ENCODE data around the gene UBXN11.

UBXN11 gene

DNA sequence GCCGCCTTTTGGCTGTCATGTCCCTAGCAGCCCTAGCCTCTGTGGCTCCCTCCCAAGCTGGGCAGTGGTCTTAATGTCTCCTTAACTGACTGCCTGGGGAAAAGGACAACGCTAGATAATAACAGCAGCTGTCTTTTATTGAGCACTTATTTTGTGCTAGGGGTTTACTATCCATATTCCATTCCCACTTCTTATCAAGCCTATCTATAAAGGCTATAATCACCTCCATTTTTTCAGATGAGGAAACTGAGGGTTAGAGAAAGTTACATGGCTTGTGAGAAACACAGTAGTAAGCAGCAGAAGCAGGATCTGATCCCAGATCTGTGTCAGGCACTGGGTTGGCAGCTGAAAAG is 20.4 kb downstream of the UBXN11 start:
- DNase-seq (ENCODE audit: low read depth in 2 of 2) = no peak

DNA sequence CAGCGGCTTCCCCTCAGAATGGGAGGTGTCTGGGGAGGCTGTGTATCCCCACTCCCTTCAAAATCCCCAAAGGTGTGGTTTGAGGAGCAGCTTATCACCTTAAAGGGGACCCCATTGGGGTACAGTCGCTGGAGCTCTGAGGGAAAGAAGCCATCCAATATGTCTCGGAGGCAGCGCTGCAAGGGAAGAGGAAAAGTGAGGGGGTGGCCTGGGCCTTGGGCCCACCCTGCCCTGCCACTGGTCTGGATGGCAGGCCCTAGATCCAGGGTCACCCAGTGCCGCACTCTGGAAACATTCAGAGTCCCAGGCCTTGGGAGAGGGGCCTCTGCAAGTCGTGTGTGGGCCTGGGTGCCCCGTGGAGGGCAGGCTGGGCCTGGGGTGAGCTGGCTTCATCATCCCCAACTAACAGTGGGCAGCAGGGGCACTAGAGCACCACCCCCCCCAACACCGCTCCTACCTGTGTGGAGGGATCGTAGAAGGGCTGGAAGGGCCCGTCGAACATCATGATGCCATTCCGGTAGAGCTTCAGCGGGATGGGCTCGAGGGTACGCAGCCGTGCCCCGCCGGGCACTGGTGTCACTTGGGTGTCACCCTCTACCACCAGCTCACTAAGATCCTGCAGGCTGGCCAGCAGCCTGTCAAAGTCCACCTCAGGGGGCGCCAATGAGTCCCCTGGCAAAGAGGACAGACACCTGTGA is 20.9 kb downstream of the UBXN11 start:
- no peak for DNase-seq (ENCODE audit: low read depth in 2 of 2)

DNA sequence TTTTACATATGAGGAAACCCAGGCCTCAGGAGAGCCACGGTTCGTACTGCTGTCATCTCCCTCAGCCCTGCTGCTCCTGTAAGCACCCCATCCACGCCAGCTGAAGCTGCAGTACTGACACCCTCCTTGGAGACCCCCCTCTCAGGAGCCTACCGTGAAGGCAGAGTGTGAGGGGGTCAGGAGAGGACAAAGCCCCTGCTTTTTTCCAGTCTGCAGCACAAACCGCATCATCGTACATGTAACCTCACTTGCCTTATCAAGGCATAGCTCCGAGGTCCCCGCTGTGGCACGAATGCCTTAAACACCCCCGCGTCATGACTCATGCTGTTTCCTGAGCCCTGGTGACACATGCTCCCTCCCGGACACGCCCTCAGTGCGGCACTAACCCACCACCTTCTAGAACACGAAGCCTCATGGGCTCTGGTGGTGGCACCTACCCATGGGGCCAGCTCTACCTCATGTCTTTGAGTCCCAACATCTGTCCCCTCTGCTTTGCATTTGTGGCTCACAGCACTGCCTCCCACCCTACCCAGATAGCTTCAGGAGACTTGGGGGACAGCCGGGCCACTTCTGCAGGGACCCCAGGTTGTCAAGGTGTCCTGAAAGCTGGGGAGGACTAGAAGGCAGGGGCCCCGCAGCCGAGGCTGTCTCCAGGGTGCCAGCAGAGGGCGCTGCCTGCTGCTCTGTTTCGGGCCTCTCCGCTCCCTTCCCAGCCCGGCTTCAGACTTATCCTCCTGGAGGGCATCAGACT is 21.7 kb downstream of the UBXN11 start:
- DNase-seq (ENCODE audit: low read depth in 2 of 2) = peak; percentile 89 to 90

GRCh38 chr1:26283871-26284596 is 22.4 kb downstream of the UBXN11 start:
- DNase-seq (ENCODE audit: low read depth in 2 of 2) = no peak

DNA sequence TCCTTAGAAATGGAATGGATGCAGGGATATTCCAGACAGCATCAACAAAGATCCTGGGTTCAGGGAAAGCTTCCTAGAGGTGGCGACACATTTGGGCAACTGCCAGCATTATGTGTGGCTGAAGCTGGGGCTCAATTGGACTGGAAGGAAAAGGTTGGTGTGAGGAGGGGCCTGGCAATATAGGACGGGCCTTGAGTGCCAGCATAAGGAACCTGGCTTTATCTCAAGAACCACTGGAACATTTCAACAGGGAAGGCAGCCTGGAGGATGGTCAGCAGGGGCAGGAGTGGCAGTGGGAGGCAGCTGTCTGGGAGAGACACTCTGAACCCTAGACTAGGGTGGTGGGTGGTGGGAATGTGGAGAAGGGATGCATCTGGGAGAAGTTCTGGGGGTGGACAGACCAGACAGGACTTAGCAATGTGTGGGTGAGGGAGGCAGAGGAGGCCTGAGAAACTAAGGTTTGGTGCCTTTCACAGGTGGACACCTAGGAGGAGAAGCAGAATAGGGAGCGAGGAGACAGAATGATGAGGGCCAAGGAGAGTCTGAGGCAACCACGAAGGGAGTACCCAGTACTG is 23.1 kb downstream of the UBXN11 start:
- no peak for DNase-seq (ENCODE audit: low read depth in 2 of 2)

- DNase-seq (ENCODE audit: low read depth in 2 of 2) = no peak
Observed at GRCh38 chr1:26282401-26282918, 24.0 kb downstream of the UBXN11 start.

GRCh38 chr1:26281971-26282370 is 24.5 kb downstream of the UBXN11 start:
- DNase-seq (ENCODE audit: low read depth in 2 of 2) = no peak

DNA sequence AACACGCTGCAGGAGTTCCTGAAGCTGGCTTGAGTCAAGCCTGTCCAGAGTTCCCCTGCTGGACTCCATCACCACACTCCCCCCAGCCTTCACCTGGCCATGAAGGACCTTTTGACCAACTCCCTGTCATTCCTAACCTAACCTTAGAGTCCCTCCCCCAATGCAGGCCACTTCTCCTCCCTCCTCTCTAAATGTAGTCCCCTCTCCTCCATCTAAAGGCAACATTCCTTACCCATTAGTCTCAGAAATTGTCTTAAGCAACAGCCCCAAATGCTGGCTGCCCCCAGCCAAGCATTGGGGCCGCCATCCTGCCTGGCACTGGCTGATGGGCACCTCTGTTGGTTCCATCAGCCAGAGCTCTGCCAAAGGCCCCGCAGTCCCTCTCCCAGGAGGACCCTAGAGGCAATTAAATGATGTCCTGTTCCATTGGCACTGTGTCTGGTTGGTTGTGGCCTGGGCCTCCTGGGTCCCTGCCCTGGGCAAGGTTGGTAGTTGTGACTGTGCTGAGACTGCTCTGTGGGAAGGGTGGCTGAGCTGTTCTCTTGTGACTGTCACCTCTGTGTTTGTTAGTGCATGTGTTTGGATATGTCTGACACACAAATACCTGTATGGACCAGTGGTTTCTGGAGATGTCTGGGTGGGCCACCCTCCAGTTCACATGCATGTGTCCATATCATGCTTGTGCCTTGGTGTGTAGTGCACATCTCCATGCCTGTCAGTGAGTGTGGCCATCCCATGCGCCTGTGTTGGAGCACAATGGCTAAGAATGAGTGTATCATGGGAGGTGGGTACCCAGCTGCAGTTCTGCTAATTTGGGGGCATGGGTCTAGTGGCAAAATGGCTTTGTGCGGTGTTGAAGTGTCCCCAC is 25.1 kb downstream of the UBXN11 start:
- no peak for DNase-seq (ENCODE audit: low read depth in 2 of 2)

DNA sequence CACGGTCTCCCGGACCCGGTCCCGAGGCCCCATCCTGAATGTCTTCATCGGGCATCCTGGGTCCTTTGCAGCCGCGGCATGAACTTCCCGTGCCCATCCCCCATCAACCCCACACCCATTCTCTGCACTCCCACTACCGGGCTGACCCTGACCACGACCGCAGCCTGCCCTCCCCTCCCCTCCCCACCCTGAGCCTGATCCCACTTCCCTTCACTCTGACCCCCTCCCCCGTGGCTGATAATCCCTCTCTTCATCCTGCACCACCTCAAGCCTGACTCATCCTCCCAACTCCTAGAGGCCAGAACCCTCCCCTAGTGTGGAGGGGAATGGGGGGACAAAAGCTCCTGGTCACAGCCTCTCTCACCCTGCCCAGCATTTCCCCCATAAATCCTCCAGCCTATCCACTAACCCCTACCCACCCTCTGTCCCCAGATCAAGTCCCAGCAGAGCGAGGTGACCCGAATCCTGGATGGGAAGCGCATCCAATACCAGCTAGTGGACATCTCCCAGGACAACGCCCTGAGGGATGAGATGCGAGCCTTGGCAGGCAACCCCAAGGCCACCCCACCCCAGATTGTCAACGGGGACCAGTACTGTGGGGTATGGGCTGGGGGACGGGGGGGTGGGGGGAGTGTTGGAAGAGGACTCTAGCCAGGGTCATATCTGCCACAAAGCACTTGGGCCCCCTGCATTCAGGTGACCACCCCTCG is 25.9 kb downstream of the UBXN11 start:
- DNase-seq (ENCODE audit: low read depth in 2 of 2) = no peak

- peak; percentile 67 to 68 for DNase-seq (ENCODE audit: low read depth in 2 of 2)
Observed at GRCh38 chr1:26279456-26280332, 26.7 kb downstream of the UBXN11 start, which contains the start of gene SH3BGRL3. Gene SH3BGRL3 (plus strand): TSS chr1:26280086. CDS start chr1:26280156, 70 bp downstream.

- DNase-seq (ENCODE audit: low read depth in 2 of 2) = no peak
Observed at GRCh38 chr1:26278724-26279455, 27.5 kb downstream of the UBXN11 start.

DNA sequence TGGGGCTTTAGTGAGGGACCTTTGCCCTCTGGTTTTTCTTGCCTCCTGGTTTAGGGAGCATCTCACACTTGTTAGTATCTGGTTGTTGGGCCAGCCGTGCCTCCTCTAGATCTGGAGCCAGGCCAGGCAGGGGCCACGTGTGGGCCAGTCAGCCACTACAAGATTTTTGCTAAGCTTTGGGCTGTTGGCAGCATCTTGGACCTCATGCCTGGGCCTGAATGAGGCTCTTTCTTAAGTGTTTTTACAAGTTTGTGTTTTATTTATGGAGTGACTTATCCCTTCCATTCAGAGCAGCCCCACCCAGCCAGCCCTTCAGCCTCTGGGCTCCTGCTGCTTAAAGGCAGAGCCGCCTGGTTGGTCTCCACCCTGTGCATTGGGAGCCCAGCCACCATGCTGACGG is 28.1 kb downstream of the UBXN11 start:
- no peak for DNase-seq (ENCODE audit: low read depth in 2 of 2)

DNA sequence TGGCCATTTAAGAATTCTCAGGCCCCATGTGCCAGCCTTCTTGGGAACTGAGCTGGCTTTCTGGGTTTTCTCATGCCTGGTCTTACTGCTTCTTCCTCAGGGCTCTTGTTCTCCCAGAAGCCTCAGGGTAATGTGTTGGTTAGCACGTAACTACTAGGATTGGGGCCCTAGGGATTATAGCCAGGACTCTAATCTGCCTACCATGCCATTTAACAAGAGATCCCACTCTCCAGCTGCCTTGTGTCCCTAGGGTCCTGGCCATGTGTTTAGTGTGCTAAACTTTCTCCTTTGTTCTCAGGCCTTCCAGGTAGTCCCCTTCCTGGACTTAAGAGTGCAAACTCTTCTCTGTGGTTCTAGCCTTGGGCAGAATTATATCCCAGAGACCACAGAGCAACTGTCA is 28.7 kb downstream of the UBXN11 start:
- no peak for DNase-seq (ENCODE audit: low read depth in 2 of 2)

DNA sequence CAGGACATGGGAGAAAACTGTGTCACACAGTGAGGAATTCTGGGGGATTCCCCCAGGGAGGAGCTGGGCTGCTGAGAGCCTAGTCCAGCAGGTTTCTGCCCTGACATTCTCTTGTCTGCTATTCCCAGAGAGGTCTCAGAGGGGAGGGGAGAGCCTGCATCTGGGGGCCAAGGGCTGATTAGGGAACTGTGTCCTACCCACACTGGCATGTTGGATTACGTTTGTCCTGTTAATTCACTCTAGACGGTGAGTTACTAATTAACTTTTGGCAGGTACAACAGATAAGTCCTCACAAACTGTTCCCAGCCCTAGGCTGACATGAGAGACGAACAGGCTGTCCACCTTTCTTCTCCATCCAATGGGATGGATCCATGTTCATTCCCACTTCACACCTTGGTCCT is 29.2 kb downstream of the UBXN11 start:
- no peak for DNase-seq (ENCODE audit: low read depth in 2 of 2)

DNA sequence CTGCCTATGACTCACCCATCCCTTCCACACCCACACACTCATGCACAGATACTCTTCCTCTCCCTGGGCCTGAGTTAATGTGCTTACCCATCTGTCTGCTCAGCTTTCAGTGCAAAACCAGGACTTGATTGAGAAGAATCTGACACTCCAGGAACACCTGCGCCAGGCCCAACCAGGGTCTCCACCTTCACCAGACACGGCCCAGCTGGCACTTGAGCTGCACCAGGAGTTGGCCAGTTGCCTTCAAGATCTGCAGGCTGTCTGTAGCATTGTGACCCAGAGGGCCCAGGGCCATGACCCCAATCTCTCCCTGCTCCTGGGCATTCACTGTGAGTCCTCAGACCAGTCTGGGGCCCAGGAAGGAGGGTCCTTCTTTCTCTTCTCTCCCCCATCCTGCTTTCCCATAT is 30.0 kb downstream of the UBXN11 start:
- DNase-seq (ENCODE audit: low read depth in 2 of 2) = no peak

- DNase-seq (ENCODE audit: low read depth in 2 of 2) = peak; percentile 39 to 68
Observed at GRCh38 chr1:26275580-26276431, 30.6 kb downstream of the UBXN11 start.

GRCh38 chr1:26274801-26275425 is 31.5 kb downstream of the UBXN11 start:
- no peak for DNase-seq (ENCODE audit: low read depth in 2 of 2)
